NB4 (cell line): ENCODE measurements around the gene LRRTM4.

Experiments used
- DNase-seq: peaks from one replicate; pipeline ENCODE4 v3.0.0; 2010; ENCODE audit warnings: low read depth
- H3K4me3 ChIP-seq: one replicate; pipeline ENCODE4 v1.5.1; 2011; ENCODE audit warnings: mild to moderate bottlenecking, low read depth, low read length, moderate library complexity
- CTCF ChIP-seq: IDR thresholded peaks from one replicate; pipeline ENCODE4 v1.5.1; 2012; ENCODE audit warnings: low read depth, low read length
- MAX ChIP-seq: IDR thresholded peaks from 2 replicates; pipeline ENCODE4 v1.6.1; 2011; ENCODE audit warnings: low read depth, low read length
- MYC ChIP-seq: IDR thresholded peaks from 2 replicates; pipeline ENCODE4 v1.6.1; 2011; ENCODE audit warnings: low read depth, low read length
- POLR2A ChIP-seq: IDR thresholded peaks from 2 replicates; pipeline ENCODE4 v1.6.1; 2011; ENCODE audit warnings: mild to moderate bottlenecking; ENCODE audit not compliant: insufficient read length; ENCODE audit errors: extremely low read depth

LRRTM4 gene

GRCh38 chr2:76965772-76966171 lies 556.4 kb downstream of the LRRTM4 start:
- TF ChIP-seq CTCF (no peak), MYC (no peak), MAX (no peak), POLR2A (no peak)
- H3K4me3 ChIP-seq: no peak overlapping the region
- no peak for DNase-seq

- H3K4me3 ChIP-seq: no peak overlapping the region
- no peak for TF ChIP-seq POLR2A
- 0 out of 2 replicates have a peak, but pooled peaks have one; percentile 8 for TF ChIP-seq MAX
- peak; percentile 38 for DNase-seq
Measured at GRCh38 chr2:76958749-76959148, 563.4 kb downstream of the LRRTM4 start.

GRCh38 chr2:76953733-76954347 lies 568.3 kb downstream of the LRRTM4 start:
- peak; percentile 77 for TF ChIP-seq CTCF
- TF ChIP-seq MAX: no peak
- TF ChIP-seq POLR2A: no peak
- no peak overlapping the region for H3K4me3 ChIP-seq
- peak; percentile 64 for DNase-seq

- no peak for DNase-seq
- no peak overlapping the region for H3K4me3 ChIP-seq
- TF ChIP-seq MAX: no peak
- TF ChIP-seq POLR2A: no peak
Measured at GRCh38 chr2:76946631-76947145, 575.5 kb downstream of the LRRTM4 start.

GRCh38 chr2:76940559-76940958 lies 581.6 kb downstream of the LRRTM4 start:
- TF ChIP-seq MAX (no peak), CTCF (no peak), POLR2A (no peak), MYC (no peak)
- H3K4me3 ChIP-seq: no peak overlapping the region
- DNase-seq: no peak

- TF ChIP-seq POLR2A: no peak
- TF ChIP-seq MYC: no peak
- no peak for TF ChIP-seq MAX
- no peak for TF ChIP-seq CTCF
- no peak overlapping the region for H3K4me3 ChIP-seq
- DNase-seq: no peak
Measured at GRCh38 chr2:76938153-76938552, 584.0 kb downstream of the LRRTM4 start.

GRCh38 chr2:76932550-76932949 lies 589.6 kb downstream of the LRRTM4 start:
- H3K4me3 ChIP-seq: no peak overlapping the region
- TF ChIP-seq CTCF: no peak
- TF ChIP-seq MYC: no peak
- TF ChIP-seq MAX: no peak
- TF ChIP-seq POLR2A: no peak
- DNase-seq: no peak
